ENCODE measurements around the gene FAM234A.

- TF ChIP-seq POLR2AphosphoS5 (IDR thresholded peaks at IDR 0.05; ENCODE audit: low read depth, low read length) (peak; percentile 89), TAF1 (IDR thresholded peaks at IDR 0.05; ENCODE audit: low read depth, low read length) (peak; percentile 78), POLR2A (IDR thresholded peaks at IDR 0.05; ENCODE audit: low read depth, low read length) (peak; percentile 90), SPI1 (IDR thresholded peaks at IDR 0.05; ENCODE audit: low read depth, low read length) (peak; percentile 25; the same call in 1 of the 2 replicates), PAX5 (IDR thresholded peaks at IDR 0.05; ENCODE audit: insufficient read depth, low read length, severe bottlenecking) (no peak), POU2F2 (IDR thresholded peaks at IDR 0.05; ENCODE audit: low read depth, low read length) (no peak; the same call in none of the 2 replicates)
Observed at GRCh38 chr16:234468-235305, at the start of gene FAM234A.

Data from GM12891 (cell line).